GM03348 (cell line): ENCODE data around the gene PITPNC1.
"Not testable (repeated sequence)": the region's sequence is repeated elsewhere in the genome, so short reads cannot be mapped to it uniquely, and the experiment has no call there.

Experiments used
- DNase-seq: peaks from one replicate; pipeline ENCODE4 v3.0.0; 2012; ENCODE audit warnings: low spot score

PITPNC1 gene

GRCh38 chr17:67515490-67516083 is 138.5 kb downstream of the PITPNC1 start:
- no peak for DNase-seq

GRCh38 chr17:67516571-67516970 is 139.5 kb downstream of the PITPNC1 start:
- not testable (repeated sequence) for DNase-seq

- DNase-seq: no peak
Measured at GRCh38 chr17:67517325-67517724, 140.2 kb downstream of the PITPNC1 start.

- peak; percentile 44 for DNase-seq
Measured at GRCh38 chr17:67518876-67519275, 141.8 kb downstream of the PITPNC1 start.

- DNase-seq: no peak
Measured at GRCh38 chr17:67519801-67520251, 142.7 kb downstream of the PITPNC1 start.

- peak; percentile 49 for DNase-seq
Measured at GRCh38 chr17:67520252-67520906, 143.3 kb downstream of the PITPNC1 start.

GRCh38 chr17:67520916-67521774 is 144.1 kb downstream of the PITPNC1 start:
- peak; percentile 59 for DNase-seq

GRCh38 chr17:67521775-67522069 is 144.6 kb downstream of the PITPNC1 start:
- DNase-seq: no peak

- DNase-seq: no peak
Measured at GRCh38 chr17:67523101-67523500, 146.0 kb downstream of the PITPNC1 start.

- DNase-seq: no peak
Measured at GRCh38 chr17:67525239-67526135, 148.4 kb downstream of the PITPNC1 start.

- DNase-seq: no peak
Measured at GRCh38 chr17:67526700-67527099, 149.6 kb downstream of the PITPNC1 start.

GRCh38 chr17:67528751-67529436 is 151.8 kb downstream of the PITPNC1 start:
- DNase-seq: peak; percentile 95

GRCh38 chr17:67531291-67531690 is 154.2 kb downstream of the PITPNC1 start:
- no peak for DNase-seq

- DNase-seq: no peak
Measured at GRCh38 chr17:67532326-67532871, 155.3 kb downstream of the PITPNC1 start.

GRCh38 chr17:67534941-67535340 is 157.9 kb downstream of the PITPNC1 start:
- no peak for DNase-seq

GRCh38 chr17:67542219-67543114 is 165.4 kb downstream of the PITPNC1 start:
- no peak for DNase-seq

- DNase-seq: no peak
Measured at GRCh38 chr17:67544364-67544955, 167.4 kb downstream of the PITPNC1 start.

- DNase-seq: no peak
Measured at GRCh38 chr17:67546578-67547527, 169.8 kb downstream of the PITPNC1 start.

- DNase-seq: no peak
Measured at GRCh38 chr17:67548693-67549092, 171.6 kb downstream of the PITPNC1 start.
